Fibroblast of the conjunctiva (primary cell): ENCODE measurements around the gene ADGRB2.

Experiments
- DNase-seq: peaks from one replicate; pipeline ENCODE4 v3.0.0-alpha.2; 2010; ENCODE audit warnings: low read depth

ADGRB2 gene

GRCh38 chr1:31747304-31747703 is 16.8 kb downstream of the ADGRB2 start:
- no peak for DNase-seq

GRCh38 chr1:31746687-31747086 is 17.5 kb downstream of the ADGRB2 start:
- no peak for DNase-seq

GRCh38 chr1:31745946-31746670 is 18.0 kb downstream of the ADGRB2 start:
- no peak for DNase-seq

- DNase-seq = peak; percentile 43
Measured at GRCh38 chr1:31745096-31745945, 18.8 kb downstream of the ADGRB2 start.

- DNase-seq = no peak
Measured at GRCh38 chr1:31744165-31744888, 19.8 kb downstream of the ADGRB2 start.

GRCh38 chr1:31742462-31743212 is 21.5 kb downstream of the ADGRB2 start:
- DNase-seq = no peak

- no peak for DNase-seq
Measured at GRCh38 chr1:31739346-31739745, 24.8 kb downstream of the ADGRB2 start.

GRCh38 chr1:31736675-31737074 is 27.5 kb downstream of the ADGRB2 start:
- DNase-seq = no peak

GRCh38 chr1:31735571-31735970 is 28.6 kb downstream of the ADGRB2 start:
- no peak for DNase-seq

- no peak for DNase-seq
Measured at GRCh38 chr1:31734582-31735107, 29.5 kb downstream of the ADGRB2 start.

- no peak for DNase-seq
Measured at GRCh38 chr1:31733389-31734219, 30.5 kb downstream of the ADGRB2 start.

GRCh38 chr1:31732751-31733289 is 31.3 kb downstream of the ADGRB2 start:
- no peak for DNase-seq

GRCh38 chr1:31732343-31732742 is 31.8 kb downstream of the ADGRB2 start:
- no peak for DNase-seq

GRCh38 chr1:31731049-31731565 is 33.0 kb downstream of the ADGRB2 start:
- no peak for DNase-seq

GRCh38 chr1:31730336-31731048 is 33.6 kb downstream of the ADGRB2 start:
- no peak for DNase-seq

GRCh38 chr1:31727849-31728248 is 36.3 kb downstream of the ADGRB2 start:
- DNase-seq = no peak

- no peak for DNase-seq
Measured at GRCh38 chr1:31727195-31727594, 36.9 kb downstream of the ADGRB2 start.

- DNase-seq = no peak
Measured at GRCh38 chr1:31726715-31727114, 37.4 kb downstream of the ADGRB2 start.

GRCh38 chr1:31725777-31726535 is 38.2 kb downstream of the ADGRB2 start:
- no peak for DNase-seq
